ENCODE results near the gene LCORL.

LCORL gene

GRCh38 chr4:17956245-17956644 lies 65.3 kb downstream of the LCORL start:
- H3K27me3 Mint-ChIP-seq = no peaks in the 10 kb centered on the region
- no peak overlapping the region for H3K27ac Mint-ChIP-seq (ENCODE audit: low read depth)
- peaks cover 4% of the 10 kb centered on the region for H3K4me1 Mint-ChIP-seq
- H3K4me3 Mint-ChIP-seq = no peak overlapping the region
- no peak for ATAC-seq (replicated peaks; ENCODE audit: extremely low read depth, poor library complexity, severe bottlenecking)
- DNase-seq (ENCODE audit: low spot score in 2 of 2) = no peak
- no peaks in the 10 kb centered on the region for H3K9me3 Mint-ChIP-seq
- H3K36me3 Mint-ChIP-seq (ENCODE audit: insufficient read depth) = peaks cover 12% of the 10 kb centered on the region

- Mint-ChIP-seq H3K4me1 (peaks cover 7% of the 10 kb centered on the region), H3K36me3 (ENCODE audit: insufficient read depth) (peaks cover 4% of the 10 kb centered on the region), H3K27me3 (no peaks in the 10 kb centered on the region), H3K4me3 (no peak overlapping the region), H3K9me3 (no peaks in the 10 kb centered on the region), H3K27ac (ENCODE audit: low read depth) (no peak overlapping the region)
- DNase-seq (ENCODE audit: low spot score in 2 of 2) (no peak), ATAC-seq (replicated peaks; ENCODE audit: extremely low read depth, poor library complexity, severe bottlenecking) (no peak)
Measured at GRCh38 chr4:17945303-17945702, 76.3 kb downstream of the LCORL start.

DNA sequence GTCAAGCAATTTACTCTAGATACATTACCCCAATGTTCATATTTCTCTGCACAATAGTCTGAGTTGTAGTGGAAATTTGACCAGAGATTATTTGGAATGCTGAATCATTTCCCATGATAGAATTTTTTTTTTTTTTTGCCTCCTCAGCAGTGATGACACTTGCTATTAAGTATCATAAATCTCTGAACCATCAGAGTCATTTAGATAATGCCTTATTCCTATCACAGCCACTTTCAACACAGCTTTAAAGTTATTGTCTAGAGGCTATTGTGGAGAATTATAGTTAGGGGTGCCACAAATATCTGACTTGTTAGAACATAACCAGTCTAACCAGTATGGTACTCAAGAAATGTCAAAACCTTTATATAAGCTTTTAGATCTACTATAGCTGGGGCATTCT lies 79.8 kb downstream of the LCORL start:
- H3K27me3 Mint-ChIP-seq = no peaks in the 10 kb centered on the region
- ATAC-seq (replicated peaks; ENCODE audit: extremely low read depth, poor library complexity, severe bottlenecking) = no peak
- peaks cover 11% of the 10 kb centered on the region for H3K4me1 Mint-ChIP-seq
- DNase-seq (ENCODE audit: low spot score in 2 of 2) = no peak
- no peak overlapping the region for H3K27ac Mint-ChIP-seq (ENCODE audit: low read depth)
- H3K4me3 Mint-ChIP-seq = no peak overlapping the region
- no peaks in the 10 kb centered on the region for H3K9me3 Mint-ChIP-seq
- H3K36me3 Mint-ChIP-seq (ENCODE audit: insufficient read depth) = peaks cover 4% of the 10 kb centered on the region

- no peak for DNase-seq (ENCODE audit: low spot score in 2 of 2)
- peaks cover 5% of the 10 kb centered on the region for H3K9me3 Mint-ChIP-seq
- peaks cover 11% of the 10 kb centered on the region for H3K4me1 Mint-ChIP-seq
- H3K27me3 Mint-ChIP-seq = no peaks in the 10 kb centered on the region
- no peak for ATAC-seq (replicated peaks; ENCODE audit: extremely low read depth, poor library complexity, severe bottlenecking)
- no peak overlapping the region for H3K4me3 Mint-ChIP-seq
- peaks cover 5% of the 10 kb centered on the region for H3K36me3 Mint-ChIP-seq (ENCODE audit: insufficient read depth)
- peak overlapping the region; percentile 14 for H3K27ac Mint-ChIP-seq (ENCODE audit: low read depth)
Measured at GRCh38 chr4:17939054-17939453, 82.5 kb downstream of the LCORL start.

DNA sequence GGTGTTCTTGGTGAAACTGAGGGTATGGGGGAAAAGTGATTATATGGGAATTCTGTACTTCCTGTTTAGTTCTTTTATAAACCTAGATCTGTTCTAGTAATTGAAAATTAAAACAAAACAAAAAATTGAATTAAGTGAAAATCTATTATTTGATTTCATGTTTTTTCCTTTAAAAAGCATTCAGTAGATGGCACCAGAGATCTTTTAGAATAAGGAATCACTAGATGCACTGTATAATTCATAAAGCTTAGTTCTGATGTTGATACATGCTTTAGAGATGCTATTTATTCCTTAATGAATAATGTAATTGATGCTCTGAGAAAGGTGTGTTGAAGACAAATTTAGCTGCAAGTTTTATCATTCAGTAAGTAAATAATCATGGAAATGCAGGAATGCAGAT lies 87.3 kb downstream of the LCORL start:
- Mint-ChIP-seq H3K4me1 (no peaks in the 10 kb centered on the region), H3K27me3 (no peaks in the 10 kb centered on the region), H3K36me3 (ENCODE audit: insufficient read depth) (peaks cover 1% of the 10 kb centered on the region), H3K27ac (ENCODE audit: low read depth) (no peak overlapping the region), H3K4me3 (no peak overlapping the region), H3K9me3 (peaks cover 17% of the 10 kb centered on the region)
- DNase-seq (ENCODE audit: low spot score in 2 of 2) (no peak), ATAC-seq (replicated peaks; ENCODE audit: extremely low read depth, poor library complexity, severe bottlenecking) (no peak)

GRCh38 chr4:17933126-17933525 lies 88.4 kb downstream of the LCORL start:
- no peak overlapping the region for H3K27ac Mint-ChIP-seq (ENCODE audit: low read depth)
- H3K4me3 Mint-ChIP-seq = no peak overlapping the region
- DNase-seq (ENCODE audit: low spot score in 2 of 2) = no peak
- H3K27me3 Mint-ChIP-seq = no peaks in the 10 kb centered on the region
- peaks cover 1% of the 10 kb centered on the region for H3K36me3 Mint-ChIP-seq (ENCODE audit: insufficient read depth)
- ATAC-seq (replicated peaks; ENCODE audit: extremely low read depth, poor library complexity, severe bottlenecking) = no peak
- no peaks in the 10 kb centered on the region for H3K4me1 Mint-ChIP-seq
- peaks cover 17% of the 10 kb centered on the region for H3K9me3 Mint-ChIP-seq

DNA sequence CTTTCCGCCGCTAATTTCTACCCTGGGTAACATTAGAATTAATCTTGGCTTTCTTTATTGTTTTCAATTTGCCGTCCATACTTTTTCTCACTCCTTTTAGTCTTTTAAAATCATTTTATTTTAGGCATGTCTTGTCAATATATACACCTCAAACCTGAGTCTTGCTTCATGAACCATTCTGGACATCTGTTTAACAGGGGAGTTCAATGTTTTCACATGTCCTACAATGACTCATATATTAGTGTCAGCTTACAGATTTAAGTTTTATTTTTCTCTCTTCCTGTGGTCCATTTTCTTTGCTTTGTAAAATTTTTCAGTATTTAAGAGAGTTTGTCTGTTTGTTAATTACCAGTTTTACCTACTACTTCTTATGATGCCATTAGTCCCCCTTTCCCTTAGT lies 89.5 kb downstream of the LCORL start:
- DNase-seq (ENCODE audit: low spot score in 2 of 2) (no peak), ATAC-seq (replicated peaks; ENCODE audit: extremely low read depth, poor library complexity, severe bottlenecking) (no peak)
- H3K9me3 Mint-ChIP-seq = peaks cover 17% of the 10 kb centered on the region
- no peaks in the 10 kb centered on the region for H3K4me1 Mint-ChIP-seq
- H3K36me3 Mint-ChIP-seq (ENCODE audit: insufficient read depth) = peaks cover 1% of the 10 kb centered on the region
- no peaks in the 10 kb centered on the region for H3K27me3 Mint-ChIP-seq
- no peak overlapping the region for H3K27ac Mint-ChIP-seq (ENCODE audit: low read depth)
- H3K4me3 Mint-ChIP-seq = no peak overlapping the region

GRCh38 chr4:17930256-17930655 lies 91.3 kb downstream of the LCORL start:
- Mint-ChIP-seq H3K27ac (ENCODE audit: low read depth) (no peak overlapping the region), H3K4me1 (no peaks in the 10 kb centered on the region), H3K36me3 (ENCODE audit: insufficient read depth) (no peaks in the 10 kb centered on the region), H3K4me3 (no peak overlapping the region), H3K27me3 (no peaks in the 10 kb centered on the region), H3K9me3 (peaks cover 12% of the 10 kb centered on the region)
- no peak for DNase-seq (ENCODE audit: low spot score in 2 of 2)
- ATAC-seq (replicated peaks; ENCODE audit: extremely low read depth, poor library complexity, severe bottlenecking) = no peak

- Mint-ChIP-seq H3K27ac (ENCODE audit: low read depth) (no peak overlapping the region), H3K4me1 (no peaks in the 10 kb centered on the region), H3K27me3 (no peaks in the 10 kb centered on the region), H3K9me3 (no peaks in the 10 kb centered on the region), H3K36me3 (ENCODE audit: insufficient read depth) (no peaks in the 10 kb centered on the region), H3K4me3 (no peak overlapping the region)
- ATAC-seq (replicated peaks; ENCODE audit: extremely low read depth, poor library complexity, severe bottlenecking) (no peak), DNase-seq (ENCODE audit: low spot score in 2 of 2) (no peak)
Measured at GRCh38 chr4:17924189-17924588, 97.4 kb downstream of the LCORL start.

DNA sequence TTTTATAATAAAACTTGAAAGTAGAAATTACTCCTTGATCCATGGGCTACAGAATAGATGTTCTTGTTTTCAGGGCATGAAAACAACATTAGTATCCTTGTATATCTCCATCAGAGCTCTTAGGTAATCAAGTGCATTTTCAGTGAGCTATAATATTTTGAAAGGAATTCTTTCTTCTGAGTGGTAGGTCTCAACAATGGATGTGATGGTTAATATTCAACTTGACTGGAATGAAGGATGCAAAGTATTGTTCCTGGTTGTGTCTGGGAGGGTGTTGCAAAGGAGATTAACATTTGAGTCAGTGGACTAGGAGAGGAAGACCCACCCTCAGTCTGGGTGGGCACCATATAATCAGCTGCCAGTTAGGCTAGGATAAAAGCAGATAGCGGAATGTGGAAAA lies 100.1 kb downstream of the LCORL start:
- Mint-ChIP-seq H3K27ac (ENCODE audit: low read depth) (no peak overlapping the region), H3K4me3 (no peak overlapping the region), H3K27me3 (no peaks in the 10 kb centered on the region), H3K36me3 (ENCODE audit: insufficient read depth) (no peaks in the 10 kb centered on the region), H3K9me3 (no peaks in the 10 kb centered on the region), H3K4me1 (no peaks in the 10 kb centered on the region)
- no peak for DNase-seq (ENCODE audit: low spot score in 2 of 2)
- no peak for ATAC-seq (replicated peaks; ENCODE audit: extremely low read depth, poor library complexity, severe bottlenecking)

DNA sequence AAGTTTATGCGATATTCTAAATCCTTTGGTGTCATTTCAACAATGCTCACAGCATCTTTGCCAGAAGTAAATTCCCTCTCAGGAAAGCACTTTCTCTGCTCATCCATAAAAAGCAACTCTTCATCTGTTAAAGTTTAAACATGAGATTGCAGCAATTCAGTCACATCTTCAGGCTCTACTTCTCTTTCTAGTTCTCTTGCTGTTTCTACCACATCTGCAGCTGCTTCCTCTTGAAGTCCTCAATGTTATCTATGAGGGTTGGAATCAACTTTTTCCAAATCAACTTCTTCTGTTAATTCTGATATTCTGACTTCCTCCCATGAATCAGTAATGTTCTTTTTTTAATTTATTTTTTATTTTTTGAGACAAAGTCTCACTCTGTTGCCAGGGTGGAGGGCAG lies 100.9 kb downstream of the LCORL start:
- Mint-ChIP-seq H3K9me3 (no peaks in the 10 kb centered on the region), H3K27me3 (no peaks in the 10 kb centered on the region), H3K4me3 (no peak overlapping the region), H3K4me1 (peaks cover 6% of the 10 kb centered on the region), H3K27ac (ENCODE audit: low read depth) (no peak overlapping the region), H3K36me3 (ENCODE audit: insufficient read depth) (no peaks in the 10 kb centered on the region)
- ATAC-seq (replicated peaks; ENCODE audit: extremely low read depth, poor library complexity, severe bottlenecking) (no peak), DNase-seq (ENCODE audit: low spot score in 2 of 2) (no peak)

DNA sequence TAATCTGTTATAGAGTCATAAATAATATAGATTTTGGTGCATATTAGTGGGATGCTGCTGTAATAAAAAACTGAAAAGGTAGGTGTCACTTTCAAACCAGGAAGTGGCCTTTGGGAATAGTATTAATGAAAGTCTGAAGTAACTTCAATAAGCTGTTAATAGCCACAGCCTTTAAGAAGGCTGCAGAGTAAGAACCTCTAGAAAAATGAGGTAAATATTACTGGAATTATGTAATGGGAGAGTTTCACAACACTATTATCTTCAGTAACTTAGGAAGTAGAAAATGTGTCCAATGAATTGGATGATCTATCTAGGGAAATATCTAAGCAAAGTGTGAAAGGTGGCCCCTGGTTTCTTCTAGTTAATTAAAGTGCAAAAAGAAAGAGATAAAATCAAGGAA lies 106.1 kb downstream of the LCORL start:
- H3K36me3 Mint-ChIP-seq (ENCODE audit: insufficient read depth) = peaks cover 2% of the 10 kb centered on the region
- H3K4me3 Mint-ChIP-seq = no peak overlapping the region
- ATAC-seq (replicated peaks; ENCODE audit: extremely low read depth, poor library complexity, severe bottlenecking) = no peak
- H3K27me3 Mint-ChIP-seq = no peaks in the 10 kb centered on the region
- DNase-seq (ENCODE audit: low spot score in 2 of 2) = no peak
- no peak overlapping the region for H3K27ac Mint-ChIP-seq (ENCODE audit: low read depth)
- peaks cover 14% of the 10 kb centered on the region for H3K4me1 Mint-ChIP-seq
- H3K9me3 Mint-ChIP-seq = no peaks in the 10 kb centered on the region

GRCh38 chr4:17912011-17912410 lies 109.5 kb downstream of the LCORL start:
- peaks cover 2% of the 10 kb centered on the region for H3K36me3 Mint-ChIP-seq (ENCODE audit: insufficient read depth)
- ATAC-seq (replicated peaks; ENCODE audit: extremely low read depth, poor library complexity, severe bottlenecking) = no peak
- H3K27me3 Mint-ChIP-seq = no peaks in the 10 kb centered on the region
- peaks cover 14% of the 10 kb centered on the region for H3K4me1 Mint-ChIP-seq
- no peak overlapping the region for H3K4me3 Mint-ChIP-seq
- DNase-seq (ENCODE audit: low spot score in 2 of 2) = no peak
- H3K9me3 Mint-ChIP-seq = no peaks in the 10 kb centered on the region
- no peak overlapping the region for H3K27ac Mint-ChIP-seq (ENCODE audit: low read depth)

GRCh38 chr4:17911608-17912007 lies 109.9 kb downstream of the LCORL start:
- H3K27me3 Mint-ChIP-seq = no peaks in the 10 kb centered on the region
- H3K9me3 Mint-ChIP-seq = no peaks in the 10 kb centered on the region
- no peak overlapping the region for H3K4me3 Mint-ChIP-seq
- H3K36me3 Mint-ChIP-seq (ENCODE audit: insufficient read depth) = peaks cover 2% of the 10 kb centered on the region
- peaks cover 14% of the 10 kb centered on the region for H3K4me1 Mint-ChIP-seq
- ATAC-seq (replicated peaks; ENCODE audit: extremely low read depth, poor library complexity, severe bottlenecking) (no peak), DNase-seq (ENCODE audit: low spot score in 2 of 2) (no peak)
- no peak overlapping the region for H3K27ac Mint-ChIP-seq (ENCODE audit: low read depth)

All from central memory CD8-positive, alpha-beta T cell (primary cell).